ENCODE data around the gene KCNQ1.
"Not testable (repeated sequence)": the region's sequence is repeated elsewhere in the genome, so short reads cannot be mapped to it uniquely, and the experiment has no call there.

The KCNQ1 gene

GRCh38 chr11:2621894-2622293 lies 177.1 kb downstream of the KCNQ1 start:
- DNase-seq, result no peak

DNA sequence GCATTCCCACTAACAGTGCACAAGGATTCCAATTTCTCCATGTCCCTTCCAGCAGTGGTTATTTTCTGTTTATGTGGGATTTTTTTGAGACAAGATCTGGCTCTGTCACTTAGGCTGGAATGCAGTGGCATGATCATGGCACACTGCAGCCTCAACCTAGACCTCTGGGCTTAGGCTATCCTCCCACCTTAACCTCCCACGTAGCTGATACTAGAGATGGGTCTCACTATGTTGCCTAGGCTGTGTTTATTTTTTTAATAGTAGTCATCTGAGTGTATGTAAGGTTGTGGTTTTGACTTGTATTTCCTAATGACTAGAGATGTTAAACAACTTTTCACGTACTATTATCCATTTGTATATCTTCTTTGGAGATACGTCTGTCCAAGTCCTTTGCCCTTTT lies 180.4 kb downstream of the KCNQ1 start:
- DNase-seq, result no peak

GRCh38 chr11:2630679-2631078 lies 185.9 kb downstream of the KCNQ1 start:
- no peak for DNase-seq

DNA sequence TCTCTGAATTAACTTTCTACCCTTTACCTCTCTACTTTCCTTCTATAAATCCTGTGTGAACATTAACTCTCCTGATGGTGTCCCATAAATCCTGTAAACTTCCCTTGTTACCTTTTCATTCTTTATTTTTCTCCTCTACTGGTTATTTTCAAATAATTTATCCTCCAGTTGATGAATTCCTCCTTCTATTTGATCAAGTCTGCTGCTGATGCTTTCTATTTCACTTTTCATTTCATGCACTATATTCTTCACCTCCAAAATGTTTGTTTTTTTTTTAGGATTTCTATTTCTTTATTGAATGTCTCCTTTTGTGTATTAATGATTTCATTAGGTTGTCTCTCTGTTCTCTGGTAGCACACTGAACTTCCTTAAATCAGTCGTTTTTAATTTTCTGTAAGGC lies 186.4 kb downstream of the KCNQ1 start:
- DNase-seq, result no peak

DNA sequence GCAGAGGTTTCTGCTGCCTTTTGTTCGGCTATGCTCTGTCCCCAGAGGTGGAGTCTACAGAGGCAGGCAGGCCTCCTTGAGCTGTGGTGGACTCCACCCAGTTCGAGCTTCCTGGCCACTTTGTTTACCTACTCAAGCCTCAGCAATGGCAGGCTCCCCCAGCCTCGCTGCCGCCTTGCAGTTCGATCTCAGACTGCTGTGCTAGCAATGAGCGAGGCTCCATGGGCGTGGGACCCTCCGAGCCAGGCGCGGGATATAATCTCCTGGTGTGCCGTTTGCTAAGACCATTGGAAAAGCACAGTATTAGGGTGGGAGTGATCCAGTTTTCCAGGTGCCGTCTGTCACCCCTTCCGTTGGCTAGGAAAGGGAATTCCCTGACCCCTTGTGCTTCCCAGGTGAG lies 195.0 kb downstream of the KCNQ1 start:
- DNase-seq, result not testable (repeated sequence)

DNA sequence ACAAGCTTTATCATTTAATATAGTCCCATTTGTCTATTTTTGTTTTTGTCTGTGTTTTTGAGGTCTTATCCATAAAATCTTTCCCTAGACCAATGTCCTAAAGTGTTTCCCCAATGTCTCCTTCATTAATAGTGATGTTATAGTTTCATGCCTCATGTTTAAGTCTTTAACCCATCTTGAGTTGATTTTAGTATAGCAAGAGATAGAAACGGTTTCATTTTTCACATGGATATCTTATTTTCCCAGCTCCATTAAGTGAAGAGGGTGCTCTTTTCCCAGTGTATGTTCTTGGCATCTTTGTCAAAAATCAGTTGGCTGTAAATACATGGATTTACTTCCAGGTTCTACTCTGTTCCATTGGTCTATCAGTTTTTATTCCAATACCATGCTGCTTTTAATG lies 196.8 kb downstream of the KCNQ1 start:
- DNase-seq, result no peak

- DNase-seq, result no peak
Measured at GRCh38 chr11:2643746-2644145, 198.9 kb downstream of the KCNQ1 start.

DNA sequence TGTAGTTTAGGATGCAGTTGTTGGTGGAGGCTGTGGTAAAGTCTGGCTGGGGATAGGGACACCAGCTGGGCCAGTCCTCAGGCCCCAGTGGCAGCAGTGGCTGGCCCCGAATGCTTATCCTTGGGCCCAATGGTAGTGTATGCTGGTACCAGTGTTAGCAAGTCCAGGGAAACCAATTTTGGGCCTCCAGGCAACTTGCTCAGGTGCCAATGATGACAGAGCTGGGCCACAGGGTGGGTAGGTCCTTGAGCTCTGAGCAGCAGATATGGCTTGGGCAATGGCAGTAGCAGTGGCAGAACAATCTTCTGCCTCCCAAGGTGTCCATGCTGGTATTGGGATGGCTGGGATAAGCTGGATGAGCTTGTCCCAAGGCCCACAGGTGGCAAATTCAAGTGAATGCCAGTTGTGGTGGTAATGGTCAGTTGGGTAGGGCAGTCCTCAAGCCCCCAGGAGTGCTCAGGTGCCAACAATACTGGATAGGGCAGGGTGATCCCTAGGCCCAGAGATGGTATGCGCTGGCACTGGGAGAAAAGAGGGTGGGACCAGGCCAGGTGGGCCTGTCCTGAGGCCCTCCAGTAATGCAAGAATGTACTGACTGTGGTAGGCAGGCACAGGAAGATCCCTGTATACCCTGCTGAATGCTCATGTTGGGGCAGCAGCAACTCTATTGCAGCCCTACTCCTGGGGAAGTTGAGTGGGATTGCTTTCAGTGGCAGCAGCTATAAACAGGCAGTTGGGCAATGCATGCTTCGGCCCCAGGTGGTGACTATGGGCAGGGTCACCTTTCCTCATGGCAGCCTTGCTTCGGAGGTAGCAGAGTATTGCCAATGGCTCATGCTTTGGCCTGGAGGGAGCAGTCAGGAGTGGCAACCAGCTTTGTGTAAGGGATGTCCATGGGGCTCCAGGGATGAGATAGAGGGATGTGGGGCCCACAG lies 200.3 kb downstream of the KCNQ1 start:
- no peak for DNase-seq

DNA sequence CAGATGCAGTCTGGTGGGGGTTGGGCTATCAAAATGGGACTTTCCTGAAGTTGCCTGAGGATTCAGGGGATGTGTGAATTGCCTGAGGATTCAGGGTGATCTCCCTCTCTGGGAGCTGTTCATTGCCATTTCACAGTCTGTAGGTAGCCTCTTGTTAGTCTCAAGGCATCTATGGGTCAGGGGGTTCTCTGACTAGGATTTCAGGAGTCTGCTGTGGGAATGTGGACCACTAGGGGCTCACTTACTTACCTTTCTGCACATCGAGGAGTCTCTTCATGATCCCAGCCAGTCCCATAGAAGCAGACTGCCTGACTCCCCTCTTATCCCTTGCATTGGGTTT lies 200.9 kb downstream of the KCNQ1 start:
- DNase-seq, result no peak

DNA sequence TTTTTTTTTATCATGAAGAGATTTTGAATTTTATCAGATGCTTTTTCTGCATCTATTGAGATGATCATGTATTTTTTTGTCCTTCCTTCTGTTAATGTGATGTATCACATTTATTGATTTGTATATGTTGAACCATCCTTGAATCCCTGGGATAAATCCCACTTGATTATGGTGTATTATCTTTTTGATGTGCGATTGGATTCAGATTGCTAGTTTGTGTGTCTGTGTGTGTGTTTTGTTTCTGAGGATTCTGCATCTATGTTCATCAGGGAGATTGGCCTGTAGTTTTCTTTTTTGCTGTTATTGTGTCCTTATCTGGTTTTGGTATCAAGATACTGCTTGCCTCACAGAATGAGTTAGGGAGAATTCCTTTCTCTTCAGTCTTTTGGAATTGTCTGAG lies 202.4 kb downstream of the KCNQ1 start:
- no peak for DNase-seq

GRCh38 chr11:2647953-2648352 lies 203.1 kb downstream of the KCNQ1 start:
- no peak for DNase-seq

DNA sequence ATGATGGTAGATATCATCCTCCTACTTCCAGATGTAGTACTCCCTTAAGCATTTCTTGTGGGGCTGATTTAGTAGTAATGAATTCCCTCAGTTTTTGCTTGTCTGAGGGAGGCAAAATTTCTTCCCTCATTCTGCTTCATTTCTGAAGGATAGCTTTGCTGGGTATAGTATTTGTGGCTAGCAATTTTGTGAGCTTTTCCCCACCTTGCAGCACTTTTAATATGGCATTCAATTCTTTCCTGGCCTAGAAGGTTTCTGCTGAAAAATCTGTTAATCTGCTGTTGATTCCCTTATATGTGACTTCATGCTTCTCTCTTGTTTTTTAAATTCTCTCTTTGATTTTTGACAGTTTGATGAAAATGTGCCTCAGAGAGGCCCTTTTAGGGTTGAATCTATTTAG lies 204.6 kb downstream of the KCNQ1 start:
- no peak for DNase-seq

- DNase-seq, result no peak
Measured at GRCh38 chr11:2649848-2650247, 205.0 kb downstream of the KCNQ1 start.

DNA sequence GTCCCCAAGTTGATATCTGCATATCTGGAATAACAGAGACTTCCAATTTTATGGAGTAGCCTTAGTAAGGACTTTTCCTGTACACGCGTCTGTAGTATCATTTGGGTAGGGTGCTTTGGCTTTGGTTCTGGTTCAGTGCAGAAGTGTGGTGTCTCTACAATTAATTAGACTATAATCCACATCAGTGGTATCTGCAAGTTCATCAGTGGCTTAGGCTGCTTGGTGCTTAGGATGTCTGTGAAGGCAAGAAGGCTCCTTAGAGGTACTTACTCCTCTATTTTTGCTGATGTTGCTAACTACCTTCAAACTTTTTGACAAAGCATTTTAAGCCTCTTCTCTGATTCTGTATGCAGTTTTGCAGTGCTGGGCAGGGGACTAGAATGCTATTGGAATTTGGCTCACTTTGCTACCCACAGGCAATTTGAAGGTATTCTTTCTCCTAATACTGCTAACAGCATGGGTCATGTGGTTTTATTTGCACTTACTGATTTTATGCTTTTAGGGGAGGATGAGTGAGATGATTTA lies 205.6 kb downstream of the KCNQ1 start:
- no peak for DNase-seq

GRCh38 chr11:2651054-2651617 lies 206.3 kb downstream of the KCNQ1 start:
- no peak for DNase-seq

- no peak for DNase-seq
Measured at GRCh38 chr11:2651826-2652271, 207.0 kb downstream of the KCNQ1 start.

- DNase-seq, result no peak
Measured at GRCh38 chr11:2652333-2653197, 207.8 kb downstream of the KCNQ1 start.

DNA sequence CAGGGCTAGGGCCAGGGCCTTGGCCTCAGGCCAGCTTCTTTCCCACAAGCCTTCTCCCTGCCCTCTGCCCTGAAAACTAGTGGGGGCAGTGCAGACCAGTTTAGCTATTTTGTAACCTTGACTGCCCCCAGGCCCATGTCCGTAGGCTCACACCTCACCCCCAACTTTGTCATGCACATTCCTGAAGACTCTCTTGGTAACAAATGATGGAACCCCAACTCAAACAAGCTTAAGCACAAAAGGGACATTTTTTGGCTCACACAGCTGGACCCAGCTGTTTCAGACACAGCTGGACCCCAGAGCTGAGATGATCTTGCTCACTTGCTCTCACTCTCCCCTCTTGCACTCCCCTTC lies 208.4 kb downstream of the KCNQ1 start:
- DNase-seq, result no peak

DNA sequence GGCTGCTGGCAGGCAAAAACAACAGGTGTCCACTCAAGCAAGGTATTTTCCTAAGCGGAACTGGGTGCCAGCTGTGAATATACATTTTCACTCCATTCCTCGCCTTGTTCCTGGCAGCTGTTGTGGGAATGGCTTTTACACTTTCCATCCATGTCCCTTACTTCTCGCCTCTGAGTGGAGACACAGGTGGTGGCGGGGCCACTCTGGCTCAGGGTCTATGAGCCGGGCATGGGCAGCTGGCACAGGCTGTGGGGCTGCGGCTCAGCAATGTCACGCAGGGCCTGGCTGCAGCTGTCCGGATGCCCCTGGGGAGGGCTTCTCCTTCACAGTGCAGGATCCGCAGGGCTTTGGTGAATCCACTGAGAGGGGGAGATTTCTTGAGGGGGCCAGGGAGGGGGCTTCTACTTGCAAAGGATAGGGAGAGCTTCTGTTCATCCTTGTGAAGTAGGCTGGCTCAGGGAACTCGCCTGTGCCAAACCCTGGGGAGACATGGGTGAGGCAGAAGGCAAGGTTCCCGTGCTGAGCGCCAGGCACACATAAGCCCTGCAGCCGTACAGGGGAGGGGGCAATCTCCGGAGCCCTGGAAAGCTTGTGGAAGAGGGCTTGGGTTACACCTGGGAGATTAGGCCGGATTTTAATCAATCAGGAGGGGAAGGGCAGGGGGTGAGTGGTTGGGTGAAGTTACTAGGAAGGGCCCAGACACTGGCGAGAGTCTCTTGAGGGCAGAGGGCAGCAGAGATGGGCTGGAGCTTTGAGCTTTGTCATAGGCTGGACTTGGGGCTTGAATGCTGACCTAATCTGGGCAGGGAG lies 209.3 kb downstream of the KCNQ1 start:
- DNase-seq, result no peak

- DNase-seq, result no peak
Measured at GRCh38 chr11:2655016-2655719, 210.4 kb downstream of the KCNQ1 start.

DNA sequence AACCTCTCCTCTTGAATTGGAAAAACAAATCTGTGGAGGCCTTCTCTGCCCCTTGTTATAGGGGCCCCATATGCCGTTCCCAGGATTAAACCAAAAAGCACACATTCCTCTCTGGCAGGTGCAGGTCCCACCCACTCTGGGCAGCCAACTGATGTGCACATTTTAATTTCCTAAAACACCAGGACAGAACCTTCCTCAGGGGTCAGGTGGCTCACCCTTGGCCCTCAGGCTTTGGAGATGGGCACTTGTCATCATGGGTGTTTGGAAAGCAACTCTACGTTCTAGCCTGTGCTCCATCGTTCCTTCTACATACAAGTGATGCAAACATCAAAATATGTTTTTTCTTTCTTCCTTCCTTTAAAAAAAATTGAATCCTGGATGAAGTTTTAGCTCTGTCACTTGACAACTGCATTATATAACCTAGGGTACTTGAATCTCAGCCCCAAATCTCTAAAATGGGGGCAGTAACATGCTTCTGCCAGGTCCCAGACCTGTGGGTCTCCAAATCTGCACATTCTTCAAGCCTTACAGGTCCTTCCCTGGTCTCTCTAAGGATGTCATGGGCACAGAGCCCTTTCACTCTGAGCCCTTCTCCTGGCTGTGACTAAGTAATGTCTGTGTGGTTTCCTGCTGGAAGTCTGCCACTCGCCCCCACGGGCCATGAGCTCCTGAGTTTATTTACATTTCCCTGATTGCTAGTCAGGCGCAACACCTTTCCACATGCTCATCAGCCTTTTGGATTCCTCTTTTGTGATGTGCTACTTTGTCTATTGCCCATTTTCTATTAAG lies 211.2 kb downstream of the KCNQ1 start:
- no peak for DNase-seq

All from stimulated activated CD4-positive, alpha-beta T cell treated with anti-CD3 and anti-CD28 coated beads, Interleukin-4, amount 100 ng/mL, for 4 hours (primary cell).